Measurements from ENCODE around the gene LRP5. TPM values are rescaled to one million over a fixed set of nuclear protein-coding genes. Genes with fewer than 3 reads are reported as not detected.
A peak's percentile ranks its signal among the peaks of the same experiment; 100 is the strongest.

LRP5 gene
- total and polyA plus RNA-seq, 5 donors = 57.1 to 88.8 (median 71.8) TPM

DNA sequence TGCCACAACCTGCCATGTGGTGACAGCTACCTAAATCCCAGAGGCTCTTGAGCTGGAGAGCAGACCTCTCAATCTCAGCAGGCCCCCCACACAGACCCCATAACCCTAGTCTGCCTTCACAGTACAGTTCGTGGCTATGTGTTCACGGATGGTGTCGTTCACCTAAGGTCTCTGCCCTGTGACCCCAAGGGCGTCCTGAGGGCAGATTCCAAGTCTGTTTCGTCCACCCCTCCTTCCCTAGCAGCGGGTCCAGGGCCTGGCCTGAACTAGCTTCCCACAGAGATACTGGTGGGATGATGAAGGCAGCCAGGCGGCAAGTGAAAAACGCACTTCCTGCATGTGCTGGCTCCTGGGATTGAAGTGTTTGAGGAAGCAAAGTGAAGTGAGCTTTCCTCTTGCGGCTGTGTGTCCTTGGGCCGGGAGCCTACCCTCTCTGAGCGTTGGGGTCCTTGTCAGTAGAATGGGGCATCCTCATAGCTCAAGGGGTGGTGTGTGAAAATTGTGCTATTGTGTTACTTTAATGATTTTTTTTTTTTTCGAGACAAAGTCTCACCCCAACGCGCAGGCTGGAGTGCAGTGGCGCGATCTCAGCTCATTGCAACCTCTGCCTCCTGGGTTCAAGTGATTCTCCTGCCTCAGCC is 70.1 kb downstream of the LRP5 start:
- 77% methylated on average over 16 of the region's 16 CpGs for WGBS
- Histone ChIP-seq H3K27me3 (ENCODE audit: control insufficient read depth, insufficient read depth) (no peaks in the 10 kb centered on the region), H3K9me3 (ENCODE audit: control insufficient read depth, low read length) (no peaks in the 10 kb centered on the region), H3K4me3 (ENCODE audit: low read length) (no peak overlapping the region), H3K27ac (ENCODE audit: low read length) (peak overlapping the region; percentile 13), H3K4me1 (ENCODE audit: control insufficient read depth, insufficient read depth, low read length) (peaks cover 17% of the 10 kb centered on the region)
- intact Hi-C loops (cut with DNase I) = loop anchor here in 3 of 4 donors (5.0 to 10.0 kb wide), 3 partner anchors 65 to 125 kb away; partner anchors contain the start of gene LRP5 (in 1 of the 3)
- ATAC-seq (no peak), DNase-seq (peak in 1 of 3 donors; percentile 39)

DNA sequence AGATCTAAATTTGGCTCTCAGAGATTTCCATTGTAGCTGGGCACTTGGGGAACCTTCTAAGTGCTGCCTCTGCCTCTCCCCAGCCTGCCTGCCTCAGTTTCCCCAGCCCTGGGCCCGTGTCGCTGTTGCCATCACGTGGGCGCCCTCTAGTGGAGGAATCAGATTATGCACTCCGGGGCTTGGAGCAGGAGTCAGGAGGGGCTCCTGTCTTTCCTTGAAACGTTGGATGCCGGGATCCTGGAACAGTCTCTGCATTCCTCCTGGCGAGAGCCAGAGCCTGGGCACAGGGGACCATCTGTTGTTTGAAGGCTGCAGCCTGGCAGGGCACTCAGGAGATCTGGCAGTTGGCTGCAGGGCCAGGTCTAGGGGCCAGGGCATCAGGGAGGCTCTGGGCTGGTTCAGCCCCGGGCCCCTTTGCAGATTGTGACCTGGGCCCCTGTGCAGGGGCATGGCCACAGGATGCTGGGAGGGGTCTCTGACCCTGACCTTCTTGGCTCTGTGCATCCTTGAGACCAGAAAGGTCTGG is 71.6 kb downstream of the LRP5 start:
- peak; percentile 70 to 89 (median 88) for DNase-seq
- WGBS = 13% methylated on average over 9 of the region's 9 CpGs

DNA sequence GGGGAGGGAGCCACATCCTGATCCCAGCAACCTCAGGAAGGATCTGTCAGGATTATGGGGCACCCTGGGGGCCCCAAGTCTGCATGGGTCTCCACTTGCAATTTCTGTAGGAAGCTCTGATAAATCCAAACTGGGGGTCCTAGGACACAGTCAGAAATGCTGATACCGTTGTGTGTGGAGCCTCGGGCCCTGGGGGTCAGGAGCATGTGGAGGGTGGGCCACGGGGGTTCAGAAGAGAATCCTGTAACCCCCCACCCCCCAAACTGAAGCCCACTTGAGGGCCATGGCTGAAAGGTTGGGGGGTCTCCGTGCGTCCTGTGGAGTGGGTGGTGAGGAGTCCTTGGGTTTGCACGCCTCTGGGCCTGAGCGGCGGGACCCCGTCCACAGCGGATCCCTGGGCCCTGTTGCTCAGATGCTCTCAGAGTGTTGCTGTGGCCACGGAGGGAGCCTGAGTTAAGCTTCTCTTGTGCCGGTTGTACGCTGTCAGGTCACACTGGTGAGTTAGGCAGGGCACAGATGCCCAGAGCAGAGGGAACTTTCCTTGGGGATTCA is 72.2 kb downstream of the LRP5 start:
- intact Hi-C loops (cut with DNase I) = loop anchor here (5.0 to 10.0 kb wide), 4 partner anchors 67 to 132 kb away; partner anchors contain the start of gene LRP5 (in 1 of the 4)
- H3K4me1 ChIP-seq (ENCODE audit: control insufficient read depth, insufficient read depth, low read length) = peaks cover 17% of the 10 kb centered on the region
- no peak overlapping the region for H3K4me3 ChIP-seq (ENCODE audit: low read length)
- H3K9me3 ChIP-seq (ENCODE audit: control insufficient read depth, low read length) = no peaks in the 10 kb centered on the region
- no peaks in the 10 kb centered on the region for H3K27me3 ChIP-seq (ENCODE audit: control insufficient read depth, insufficient read depth)
- 93% methylated on average over 13 of the region's 13 CpGs for WGBS
- H3K27ac ChIP-seq (ENCODE audit: low read length) = no peak overlapping the region
- DNase-seq = peak in 1 of 3 donors; percentile 6
- ATAC-seq = no peak

More for the DNA sequence above, 71.6 kb downstream of the LRP5 start:
- H3K9me3 ChIP-seq (ENCODE audit: control insufficient read depth, low read length) = no peaks in the 10 kb centered on the region
- no peaks in the 10 kb centered on the region for H3K27me3 ChIP-seq (ENCODE audit: control insufficient read depth, insufficient read depth)
- no peak overlapping the region for H3K27ac ChIP-seq (ENCODE audit: low read length)
- H3K4me3 ChIP-seq (ENCODE audit: low read length) = no peak overlapping the region
- ATAC-seq = no peak
- intact Hi-C loops (cut with DNase I) = loop anchor here in 3 of 4 donors (5.0 to 10.0 kb wide), 3 partner anchors 67 to 127 kb away; partner anchors contain the start of gene LRP5 (in 1 of the 3)
- H3K4me1 ChIP-seq (ENCODE audit: control insufficient read depth, insufficient read depth, low read length) = peaks cover 17% of the 10 kb centered on the region

DNA sequence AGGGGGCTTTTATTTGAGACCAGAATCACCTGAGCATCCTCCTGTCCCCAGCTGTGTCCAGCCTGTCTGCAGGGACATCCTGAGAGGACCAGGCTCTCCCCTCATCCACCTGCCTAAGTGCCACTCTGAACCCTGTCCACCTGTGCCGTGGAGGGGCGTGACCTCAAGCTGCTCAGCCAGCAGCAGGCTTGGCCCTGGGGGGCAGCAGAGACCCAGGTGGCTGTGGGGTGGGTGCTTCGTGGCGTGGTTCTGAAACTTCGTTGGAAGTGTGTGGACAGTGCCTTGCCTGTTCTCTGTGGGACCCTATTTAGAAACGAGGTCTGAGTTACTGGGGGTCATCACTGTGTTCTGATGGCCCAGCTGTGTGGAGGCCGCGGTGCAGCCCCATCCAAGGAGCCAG is 72.7 kb downstream of the LRP5 start:
- Histone ChIP-seq H3K4me1 (ENCODE audit: control insufficient read depth, insufficient read depth, low read length) (peaks cover 14% of the 10 kb centered on the region), H3K27ac (ENCODE audit: low read length) (no peak overlapping the region), H3K9me3 (ENCODE audit: control insufficient read depth, low read length) (no peaks in the 10 kb centered on the region), H3K4me3 (ENCODE audit: low read length) (no peak overlapping the region), H3K27me3 (ENCODE audit: control insufficient read depth, insufficient read depth) (no peaks in the 10 kb centered on the region)
- WGBS = 91% methylated on average over 8 of the region's 8 CpGs
- no peak for DNase-seq
- intact Hi-C loops (cut with DNase I) = loop anchor here in 2 of 4 donors (5.0 to 10.0 kb wide), 2 partner anchors 70 to 133 kb away; partner anchors contain the start of gene LRP5 (in 1 of the 2)
- ATAC-seq = no peak

DNA sequence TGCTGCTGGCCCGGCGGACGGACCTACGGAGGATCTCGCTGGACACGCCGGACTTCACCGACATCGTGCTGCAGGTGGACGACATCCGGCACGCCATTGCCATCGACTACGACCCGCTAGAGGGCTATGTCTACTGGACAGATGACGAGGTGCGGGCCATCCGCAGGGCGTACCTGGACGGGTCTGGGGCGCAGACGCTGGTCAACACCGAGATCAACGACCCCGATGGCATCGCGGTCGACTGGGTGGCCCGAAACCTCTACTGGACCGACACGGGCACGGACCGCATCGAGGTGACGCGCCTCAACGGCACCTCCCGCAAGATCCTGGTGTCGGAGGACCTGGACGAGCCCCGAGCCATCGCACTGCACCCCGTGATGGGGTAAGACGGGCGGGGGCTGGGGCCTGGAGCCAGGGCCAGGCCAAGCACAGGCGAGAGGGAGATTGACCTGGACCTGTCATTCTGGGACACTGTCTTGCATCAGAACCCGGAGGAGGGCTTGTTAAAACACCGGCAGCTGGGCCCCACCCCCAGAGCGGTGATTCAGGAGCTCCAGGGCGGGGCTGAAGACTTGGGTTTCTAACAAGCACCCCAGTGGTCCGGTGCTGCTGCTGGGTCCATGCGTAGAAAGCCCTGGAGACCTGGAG is 74.1 kb downstream of the LRP5 start:
- H3K4me3 ChIP-seq (ENCODE audit: low read length) = no peak overlapping the region
- H3K9me3 ChIP-seq (ENCODE audit: control insufficient read depth, low read length) = no peaks in the 10 kb centered on the region
- H3K4me1 ChIP-seq (ENCODE audit: control insufficient read depth, insufficient read depth, low read length) = peaks cover 3% of the 10 kb centered on the region
- ATAC-seq = no peak
- no peak for DNase-seq
- no peaks in the 10 kb centered on the region for H3K27me3 ChIP-seq (ENCODE audit: control insufficient read depth, insufficient read depth)
- H3K27ac ChIP-seq (ENCODE audit: low read length) = no peak overlapping the region
- WGBS = 97% methylated on average over 52 of the region's 52 CpGs
- intact Hi-C loops (cut with DNase I) = loop anchor here in 2 of 4 donors (5.0 to 10.0 kb wide), 2 partner anchors 72 to 134 kb away; partner anchors contain the start of gene LRP5 (in 1 of the 2)

DNA sequence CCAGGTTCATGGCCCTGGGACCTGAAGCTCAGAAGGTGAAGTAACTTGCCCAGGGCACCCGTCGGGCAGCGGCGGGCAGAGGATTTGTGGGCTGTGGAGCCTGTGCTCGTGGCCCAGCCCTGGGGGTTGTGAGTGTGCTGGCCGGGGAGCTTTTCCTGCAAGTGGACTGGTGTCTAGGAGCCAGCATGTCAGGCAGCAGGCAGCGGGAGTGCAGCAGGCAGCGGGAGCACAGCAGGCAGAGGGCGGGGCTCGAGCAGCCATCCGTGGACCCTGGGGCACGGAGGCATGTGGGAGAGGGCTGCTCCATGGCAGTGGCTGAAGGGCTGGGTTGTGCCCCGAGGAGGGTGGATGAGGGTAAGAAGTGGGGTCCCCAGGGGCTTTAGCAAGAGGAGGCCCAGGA is 75.4 kb downstream of the LRP5 start:
- H3K27me3 ChIP-seq (ENCODE audit: control insufficient read depth, insufficient read depth) = no peaks in the 10 kb centered on the region
- H3K4me3 ChIP-seq (ENCODE audit: low read length) = no peak overlapping the region
- H3K4me1 ChIP-seq (ENCODE audit: control insufficient read depth, insufficient read depth, low read length) = no peaks in the 10 kb centered on the region
- no peak for DNase-seq
- no peaks in the 10 kb centered on the region for H3K9me3 ChIP-seq (ENCODE audit: control insufficient read depth, low read length)
- 87% methylated on average over 13 of the region's 13 CpGs for WGBS
- H3K27ac ChIP-seq (ENCODE audit: low read length) = no peak overlapping the region
- intact Hi-C loops (cut with DNase I) = loop anchor here in 2 of 4 donors (5.0 to 10.0 kb wide), 2 partner anchors 73 to 136 kb away; partner anchors contain the start of gene LRP5 (in 1 of the 2)
- ATAC-seq = no peak

DNA sequence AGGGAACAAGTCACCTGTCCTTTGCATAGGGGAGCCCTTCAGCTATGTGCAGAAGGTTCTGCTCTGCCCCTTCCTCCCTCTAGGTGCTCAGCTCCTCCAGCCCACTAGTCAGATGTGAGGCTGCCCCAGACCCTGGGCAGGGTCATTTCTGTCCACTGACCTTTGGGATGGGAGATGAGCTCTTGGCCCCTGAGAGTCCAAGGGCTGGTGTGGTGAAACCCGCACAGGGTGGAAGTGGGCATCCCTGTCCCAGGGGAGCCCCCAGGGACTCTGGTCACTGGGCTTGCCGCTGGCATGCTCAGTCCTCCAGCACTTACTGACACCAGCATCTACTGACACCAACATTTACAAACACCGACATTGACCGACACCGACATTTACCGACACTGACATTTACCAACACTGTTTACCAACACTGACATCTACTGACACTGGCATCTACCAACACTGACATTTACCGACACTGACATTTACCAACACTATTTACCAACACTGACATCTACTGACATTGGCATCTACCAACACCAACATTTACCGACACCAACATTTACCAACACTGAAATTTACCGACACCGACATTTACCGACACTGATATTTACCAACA is 76.3 kb downstream of the LRP5 start:
- Histone ChIP-seq H3K4me1 (ENCODE audit: control insufficient read depth, insufficient read depth, low read length) (no peaks in the 10 kb centered on the region), H3K4me3 (ENCODE audit: low read length) (no peak overlapping the region), H3K9me3 (ENCODE audit: control insufficient read depth, low read length) (no peaks in the 10 kb centered on the region), H3K27me3 (ENCODE audit: control insufficient read depth, insufficient read depth) (no peaks in the 10 kb centered on the region), H3K27ac (ENCODE audit: low read length) (no peak overlapping the region)
- intact Hi-C loops (cut with DNase I) = loop anchor here in 2 of 4 donors (5.0 to 10.0 kb wide), 2 partner anchors 74 to 136 kb away; partner anchors contain the start of gene LRP5 (in 1 of the 2)
- DNase-seq = no peak
- no peak for ATAC-seq
- WGBS = 89% methylated on average over 11 of the region's 11 CpGs

DNA sequence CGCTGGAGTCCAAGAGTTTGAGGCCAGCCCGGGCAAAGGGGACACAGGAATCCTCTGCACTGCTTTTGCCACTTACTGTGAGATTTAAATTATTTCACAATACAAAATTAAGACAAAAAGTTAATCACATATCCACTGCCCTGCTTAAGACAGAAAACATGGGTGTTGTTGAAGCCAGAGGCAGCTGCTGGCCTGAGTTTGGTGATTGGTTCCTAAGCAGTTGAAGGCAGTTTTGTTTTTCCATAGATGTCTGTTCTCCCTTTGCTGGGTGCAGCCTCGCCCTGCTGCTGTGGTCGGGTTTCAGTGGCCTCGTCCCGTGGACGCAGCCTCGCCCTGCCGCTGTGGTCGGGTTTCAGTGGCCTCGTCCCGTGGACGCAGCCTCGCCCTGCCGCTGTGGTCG is 77.9 kb downstream of the LRP5 start:
- intact Hi-C loops (cut with DNase I) = loop anchor here in 1 of 4 donors (10.0 kb wide), 1 partner anchor 54 kb away; no protein-coding TSS in a partner anchor
- WGBS = 97% methylated on average over 16 of the region's 16 CpGs
- H3K27me3 ChIP-seq (ENCODE audit: control insufficient read depth, insufficient read depth) = no peaks in the 10 kb centered on the region
- H3K9me3 ChIP-seq (ENCODE audit: control insufficient read depth, low read length) = no peaks in the 10 kb centered on the region
- H3K27ac ChIP-seq (ENCODE audit: low read length) = no peak overlapping the region
- H3K4me3 ChIP-seq (ENCODE audit: low read length) = no peak overlapping the region
- DNase-seq (no peak), ATAC-seq (no peak)
- no peaks in the 10 kb centered on the region for H3K4me1 ChIP-seq (ENCODE audit: control insufficient read depth, insufficient read depth, low read length)

DNA sequence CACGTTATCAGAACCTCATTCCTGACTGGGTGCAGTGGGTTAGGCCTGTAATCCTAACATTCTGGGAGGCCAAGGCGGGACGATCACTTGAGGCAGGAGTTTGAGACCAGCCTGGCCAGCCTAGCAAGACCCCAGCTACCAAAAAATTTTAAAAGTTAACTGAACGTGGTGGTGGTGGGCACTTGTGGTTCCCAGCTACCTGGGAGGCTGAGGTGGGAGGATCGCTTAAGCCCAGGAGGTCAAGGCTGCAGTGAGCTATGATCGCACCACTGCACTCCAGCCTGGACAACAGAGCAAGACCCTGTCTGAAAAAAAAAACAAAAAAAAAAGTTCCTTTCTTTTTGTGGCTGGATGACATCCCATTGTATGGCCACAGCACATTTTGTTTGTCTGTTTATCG is 80.4 kb downstream of the LRP5 start:
- 93% methylated on average over 7 of the region's 7 CpGs for WGBS
- ATAC-seq (no peak), DNase-seq (no peak)
- Histone ChIP-seq H3K27ac (ENCODE audit: low read length) (no peak overlapping the region), H3K4me1 (ENCODE audit: control insufficient read depth, insufficient read depth, low read length) (no peaks in the 10 kb centered on the region), H3K27me3 (ENCODE audit: control insufficient read depth, insufficient read depth) (no peaks in the 10 kb centered on the region), H3K4me3 (ENCODE audit: low read length) (no peak overlapping the region), H3K9me3 (ENCODE audit: control insufficient read depth, low read length) (no peaks in the 10 kb centered on the region)
- intact Hi-C loops (cut with DNase I) = loop anchor here in 1 of 4 donors (10.0 kb wide), 1 partner anchor 52 kb away; no protein-coding TSS in a partner anchor

DNA sequence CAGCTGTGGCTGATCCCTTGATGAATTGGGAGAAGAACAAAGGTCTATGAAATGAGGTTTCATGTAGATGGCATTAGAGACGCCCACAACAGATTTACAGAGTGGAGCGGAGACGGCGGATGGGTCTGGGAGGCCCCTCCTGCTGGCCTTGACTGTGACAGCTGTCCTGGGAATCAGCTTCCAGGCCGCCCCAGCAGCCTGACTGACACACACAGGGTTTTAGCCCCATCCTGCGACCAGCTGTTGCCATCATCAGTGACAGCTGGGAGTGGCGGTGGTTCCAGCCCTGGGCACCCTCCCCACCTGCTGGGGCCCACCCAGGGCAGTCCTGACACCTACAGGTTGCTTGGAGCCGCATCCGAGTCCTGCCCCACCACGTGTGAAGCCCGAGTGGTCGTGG is 84.1 kb downstream of the LRP5 start:
- no peak overlapping the region for H3K4me3 ChIP-seq (ENCODE audit: low read length)
- no peak for DNase-seq
- H3K27me3 ChIP-seq (ENCODE audit: control insufficient read depth, insufficient read depth) = no peaks in the 10 kb centered on the region
- H3K27ac ChIP-seq (ENCODE audit: low read length) = no peak overlapping the region
- intact Hi-C loops (cut with DNase I) = loop anchor here in 1 of 4 donors (10.0 kb wide), 1 partner anchor 48 kb away; no protein-coding TSS in a partner anchor
- WGBS = 54% methylated on average over 12 of the region's 12 CpGs
- peaks cover 14% of the 10 kb centered on the region for H3K4me1 ChIP-seq (ENCODE audit: control insufficient read depth, insufficient read depth, low read length)
- ATAC-seq = no peak
- H3K9me3 ChIP-seq (ENCODE audit: control insufficient read depth, low read length) = no peaks in the 10 kb centered on the region
